ENCODE data around the gene SLC10A3.

DNA sequence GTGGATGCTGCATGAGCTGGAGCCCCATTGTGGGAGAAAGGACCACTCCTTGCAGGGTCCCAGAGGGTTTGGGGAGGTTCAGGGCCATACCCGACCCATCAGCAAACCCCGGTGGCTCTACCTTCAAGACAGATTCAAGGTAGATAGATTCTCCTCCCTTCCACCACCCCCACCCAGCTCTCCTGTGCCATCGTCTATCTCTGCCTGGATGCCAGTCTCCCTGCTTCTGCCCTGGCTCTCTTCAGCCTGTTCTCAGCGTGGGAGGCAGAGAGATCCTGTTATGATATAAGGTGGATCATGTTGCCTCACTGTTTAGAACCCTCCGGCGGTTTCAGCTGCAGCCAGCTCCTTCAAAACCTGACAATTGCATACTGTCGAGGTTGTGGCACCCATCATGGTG is 16.7 kb downstream of the SLC10A3 start:
- no peak for TF ChIP-seq EZH2 (IDR thresholded peaks at IDR 0.05; ENCODE audit: borderline replicate concordance, low read length)
- TF ChIP-seq, protein P1, sequence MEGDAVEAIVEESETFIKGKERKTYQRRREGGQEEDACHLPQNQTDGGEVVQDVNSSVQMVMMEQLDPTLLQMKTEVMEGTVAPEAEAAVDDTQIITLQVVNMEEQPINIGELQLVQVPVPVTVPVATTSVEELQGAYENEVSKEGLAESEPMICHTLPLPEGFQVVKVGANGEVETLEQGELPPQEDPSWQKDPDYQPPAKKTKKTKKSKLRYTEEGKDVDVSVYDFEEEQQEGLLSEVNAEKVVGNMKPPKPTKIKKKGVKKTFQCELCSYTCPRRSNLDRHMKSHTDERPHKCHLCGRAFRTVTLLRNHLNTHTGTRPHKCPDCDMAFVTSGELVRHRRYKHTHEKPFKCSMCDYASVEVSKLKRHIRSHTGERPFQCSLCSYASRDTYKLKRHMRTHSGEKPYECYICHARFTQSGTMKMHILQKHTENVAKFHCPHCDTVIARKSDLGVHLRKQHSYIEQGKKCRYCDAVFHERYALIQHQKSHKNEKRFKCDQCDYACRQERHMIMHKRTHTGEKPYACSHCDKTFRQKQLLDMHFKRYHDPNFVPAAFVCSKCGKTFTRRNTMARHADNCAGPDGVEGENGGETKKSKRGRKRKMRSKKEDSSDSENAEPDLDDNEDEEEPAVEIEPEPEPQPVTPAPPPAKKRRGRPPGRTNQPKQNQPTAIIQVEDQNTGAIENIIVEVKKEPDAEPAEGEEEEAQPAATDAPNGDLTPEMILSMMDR (IDR thresholded peaks at IDR 0.05; ENCODE audit: low read length): no peak

Measured in OCI-LY1 (cell line).